Parathyroid adenoma (tissue), 2 donors: ENCODE results near the gene SLC39A13.

Source experiments
- H2AFZ ChIP-seq: fragments of 300-600 bp; sonication (generic); one replicate; pipeline ENCODE4 v1.7.0; 2017; ENCODE audit warnings: antibody characterized with exemption, mild to moderate bottlenecking
- H3K27ac ChIP-seq: fragments of 300-600 bp; sonication (generic); one replicate; pipeline ENCODE4 v1.7.0; 2017
- H3K27me3 ChIP-seq: fragments of 300-600 bp; sonication (generic); one replicate; pipeline ENCODE4 v1.7.0; 2017; ENCODE audit warnings: low read length; ENCODE audit not compliant: control insufficient read depth, insufficient read depth
- H3K36me3 ChIP-seq: fragments of 300-600 bp; sonication (generic); one replicate; pipeline ENCODE4 v1.7.0; 2017; ENCODE audit warnings: low read length; ENCODE audit not compliant: control insufficient read depth, insufficient read depth
- H3K4me1 ChIP-seq: fragments of 300-600 bp; sonication (generic); one replicate; pipeline ENCODE4 v1.7.0; 2017; ENCODE audit warnings: control low read depth
- H3K4me2 ChIP-seq: fragments of 300-600 bp; sonication (generic); one replicate; pipeline ENCODE4 v1.7.0; 2017; ENCODE audit warnings: low read length
- H3K4me3 ChIP-seq: fragments of 300-600 bp; sonication (generic); one replicate; pipeline ENCODE4 v1.7.0; 2017; ENCODE audit warnings: low read depth, low read length
- H3K79me2 ChIP-seq: fragments of 300-600 bp; sonication (generic); one replicate; pipeline ENCODE4 v1.7.0; 2017; ENCODE audit warnings: control low read depth
- H3K9ac ChIP-seq: fragments of 300-600 bp; sonication (generic); one replicate; pipeline ENCODE4 v1.7.0; 2017; ENCODE audit warnings: mild to moderate bottlenecking
- H3K9me3 ChIP-seq: fragments of 300-600 bp; sonication (generic); one replicate; pipeline ENCODE4 v1.7.0; 2017; ENCODE audit warnings: low read length; ENCODE audit not compliant: control insufficient read depth
- CTCF ChIP-seq: fragments of 300-600 bp; sonication (generic); IDR thresholded peaks from one replicate; pipeline ENCODE4 v1.7.0; 2017; ENCODE audit warnings: antibody characterized with exemption, mild to moderate bottlenecking
- donor health status: primary hyperparathyroidism.

SLC39A13 gene

GRCh38 chr11:47446833-47447232 lies 38.4 kb downstream of the SLC39A13 start:
- Histone ChIP-seq H3K27me3 (no peaks in the 10 kb centered on the region), H2AFZ (no peak overlapping the region), H3K79me2 (no peaks in the 10 kb centered on the region), H3K36me3 (no peaks in the 10 kb centered on the region), H3K27ac (no peak overlapping the region), H3K4me2 (no peak overlapping the region), H3K4me3 (no peak overlapping the region), H3K4me1 (no peaks in the 10 kb centered on the region), H3K9ac (no peak overlapping the region), H3K9me3 (no peaks in the 10 kb centered on the region)
- TF ChIP-seq CTCF, result no peak

- Histone ChIP-seq H3K4me2 (no peak overlapping the region), H3K9ac (no peak overlapping the region), H2AFZ (no peak overlapping the region), H3K9me3 (no peaks in the 10 kb centered on the region), H3K4me1 (no peaks in the 10 kb centered on the region), H3K36me3 (no peaks in the 10 kb centered on the region), H3K79me2 (no peaks in the 10 kb centered on the region), H3K27me3 (no peaks in the 10 kb centered on the region), H3K4me3 (no peak overlapping the region), H3K27ac (no peak overlapping the region)
- no peak for TF ChIP-seq CTCF
These were observed 39.5 kb downstream of the SLC39A13 start for GRCh38 chr11:47447906-47448305.

DNA sequence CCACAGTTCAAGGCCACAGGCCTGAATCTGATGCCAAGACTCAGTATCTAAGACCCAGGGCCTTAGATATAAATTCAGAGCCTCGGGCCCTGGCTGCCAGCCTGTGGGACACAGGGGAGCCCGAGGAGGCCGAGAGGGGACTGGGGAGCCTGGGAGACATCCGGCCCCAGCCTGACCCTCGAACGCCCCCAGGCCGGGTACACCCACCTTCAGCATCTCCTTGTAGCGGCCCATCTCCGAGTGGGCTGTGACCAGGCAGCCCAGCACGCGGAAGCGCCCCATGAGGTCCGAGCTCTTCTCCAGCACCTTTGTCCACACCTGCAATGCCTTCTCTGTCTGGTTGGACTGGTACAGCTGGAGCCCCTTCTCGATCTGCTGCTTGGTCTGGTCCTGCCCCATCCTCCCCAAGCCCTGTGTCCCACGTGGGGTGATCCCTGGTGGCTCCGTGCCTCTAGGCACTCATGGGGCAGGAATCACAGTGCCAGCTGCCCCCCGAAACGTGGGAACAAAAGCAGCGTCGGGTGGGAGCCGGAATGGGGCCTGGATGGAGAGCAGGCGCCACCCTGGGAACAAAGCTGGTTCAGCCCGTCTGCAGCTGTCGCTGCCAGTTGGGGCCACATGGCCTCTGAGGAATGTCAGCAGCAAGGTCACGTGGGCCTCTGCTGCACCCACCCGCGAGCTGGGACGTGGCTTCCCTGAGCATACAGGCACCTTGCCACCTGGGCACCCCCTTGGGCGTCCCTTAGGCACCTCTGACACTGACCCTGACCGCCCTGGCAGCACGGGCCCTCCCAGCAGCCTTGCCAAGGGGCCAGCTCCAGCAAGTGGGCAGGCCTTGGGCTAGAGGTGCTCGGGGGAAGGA lies 40.4 kb downstream of the SLC39A13 start, which contains the start of gene RAPSN:
Gene RAPSN (minus strand): TSS at position 571 of the 862 bp plus-strand sequence. CDS start 172 bp downstream, at position 399.
- no peaks in the 10 kb centered on the region for H3K27me3 ChIP-seq
- H3K9ac ChIP-seq, result no peak within 1 kb of the TSS
- no peak within 1 kb of the TSS for H3K4me3 ChIP-seq
- no peak within 1 kb of the TSS for H3K27ac ChIP-seq
- H3K9me3 ChIP-seq, result no peaks in the 10 kb centered on the region
- no peaks in the 10 kb centered on the region for H3K79me2 ChIP-seq
- no peak for TF ChIP-seq CTCF
- H3K4me1 ChIP-seq, result no peaks in the 10 kb centered on the region
- no peak within 1 kb of the TSS for H3K4me2 ChIP-seq
- no peak within 1 kb of the TSS for H2AFZ ChIP-seq
- H3K36me3 ChIP-seq, result no peaks in the 10 kb centered on the region

DNA sequence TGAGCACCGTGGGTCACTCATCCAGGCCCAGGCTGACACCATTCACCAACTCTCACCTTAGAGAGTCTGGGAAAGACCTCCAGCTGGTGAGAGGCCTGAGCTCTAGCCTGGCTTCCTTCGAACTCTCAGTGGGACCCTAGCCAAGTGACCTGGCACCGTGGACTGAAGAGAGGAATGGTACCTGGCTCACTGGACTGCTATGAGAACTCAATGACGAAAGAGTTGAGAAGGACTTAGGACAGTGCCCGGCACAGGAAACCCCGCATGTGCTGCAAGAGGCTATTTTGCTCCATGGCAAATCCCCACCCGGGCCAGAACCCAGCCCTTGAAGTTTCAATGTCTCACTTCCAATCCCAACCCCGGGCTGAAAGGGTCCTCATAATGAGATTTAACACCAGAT lies 41.2 kb downstream of the SLC39A13 start:
- Histone ChIP-seq H3K9me3 (no peaks in the 10 kb centered on the region), H3K4me1 (no peaks in the 10 kb centered on the region), H3K9ac (no peak overlapping the region), H3K27ac (no peak overlapping the region), H3K36me3 (no peaks in the 10 kb centered on the region), H3K27me3 (no peaks in the 10 kb centered on the region), H3K4me3 (no peak overlapping the region), H3K4me2 (no peak overlapping the region), H2AFZ (no peak overlapping the region), H3K79me2 (no peaks in the 10 kb centered on the region)
- TF ChIP-seq CTCF, result no peak

GRCh38 chr11:47451436-47451835 lies 43.0 kb downstream of the SLC39A13 start:
- H3K27ac ChIP-seq, result no peak overlapping the region

More at GRCh38 chr11:47451436-47451835, 43.0 kb downstream of the SLC39A13 start:
- Histone ChIP-seq H3K4me3 (no peak overlapping the region), H3K4me1 (no peaks in the 10 kb centered on the region), H2AFZ (no peak overlapping the region), H3K79me2 (no peaks in the 10 kb centered on the region), H3K4me2 (no peak overlapping the region), H3K27me3 (no peaks in the 10 kb centered on the region), H3K9me3 (no peaks in the 10 kb centered on the region), H3K9ac (no peak overlapping the region), H3K36me3 (no peaks in the 10 kb centered on the region)
- TF ChIP-seq CTCF, result no peak
